GM12878 (cell line): ENCODE data around the gene COPZ1.

Experiments
- CBFB ChIP-seq: IDR thresholded peaks from 2 replicates; pipeline ENCODE4 v1.6.1; 2016; ENCODE audit warnings: antibody characterized with exemption, low read depth
- CHD2 ChIP-seq: IDR thresholded peaks from 2 replicates; pipeline ENCODE4 v1.6.1; 2011; ENCODE audit warnings: low read depth, low read length, improper control_type of control experiment, borderline replicate concordance
- CREB1 ChIP-seq: IDR thresholded peaks from 2 replicates; pipeline ENCODE4 v1.6.1; 2012; ENCODE audit warnings: low read depth, mild to moderate bottlenecking, inconsistent platforms
- MEF2A ChIP-seq: IDR thresholded peaks from 2 replicates; pipeline ENCODE4 v1.6.1; 2011; ENCODE audit warnings: low read depth, mild to moderate bottlenecking, low read length, moderate library complexity; ENCODE audit not compliant: insufficient read depth
- PAX8 ChIP-seq: fragments of 450-650 bp; IDR thresholded peaks from 2 replicates; pipeline ENCODE4 v1.6.1; 2017; ENCODE audit warnings: mild to moderate bottlenecking, moderate library complexity
- POLR2A ChIP-seq: IDR thresholded peaks from 2 replicates; pipeline ENCODE4 v1.6.1; 2011; ENCODE audit warnings: low read depth, mild to moderate bottlenecking, low read length
- POU2F2 ChIP-seq: IDR thresholded peaks from 3 replicates; pipeline ENCODE4 v1.6.1; 2011; ENCODE audit warnings: low read depth, mild to moderate bottlenecking, low read length, borderline replicate concordance
- RFX5 ChIP-seq: IDR thresholded peaks from 2 replicates; pipeline ENCODE4 v1.6.1; 2011; ENCODE audit warnings: low read depth, low read length, improper control_type of control experiment
- TBL1XR1 ChIP-seq: IDR thresholded peaks from 2 replicates; pipeline ENCODE4 v1.6.1; 2012; ENCODE audit warnings: low read depth, low read length, improper control_type of control experiment
- TCF12 ChIP-seq: IDR thresholded peaks from 2 replicates; pipeline ENCODE4 v1.6.1; 2011; ENCODE audit warnings: low read depth, mild to moderate bottlenecking, low read length
- ZNF274 ChIP-seq: IDR thresholded peaks from one replicate; pipeline ENCODE4 v1.8.0; 2011; ENCODE audit not compliant: insufficient read length, insufficient read depth
- TF ChIP-seq, protein P1 (sequence below), 3 experiments: IDR thresholded peaks in 2 of 3; conservative IDR thresholded peaks in 1 of 3; 2 replicates each; pipeline ENCODE4 v1.5.1; 2011; ENCODE audit warnings: low read depth in 3 of 3, low read length in 3 of 3, mild to moderate bottlenecking in 3 of 3, control low read depth in 2 of 3, moderate library complexity in 2 of 3, inconsistent platforms in 1 of 3, mixed read lengths in 1 of 3; ENCODE audit not compliant: control insufficient read depth in 2 of 3, insufficient read depth in 1 of 3; ENCODE audit errors: extremely low read depth in 1 of 3
- TF ChIP-seq, protein P2 (sequence below): IDR thresholded peaks from 2 replicates; pipeline ENCODE4 v1.6.1; 2011; ENCODE audit warnings: mild to moderate bottlenecking, low read depth, low read length, moderate library complexity; ENCODE audit not compliant: insufficient replicate concordance
- TF ChIP-seq, protein P3 (sequence below): IDR thresholded peaks from 2 replicates; pipeline ENCODE4 v1.6.1; 2012; ENCODE audit warnings: low read depth, low read length, improper control_type of control experiment

DNA sequence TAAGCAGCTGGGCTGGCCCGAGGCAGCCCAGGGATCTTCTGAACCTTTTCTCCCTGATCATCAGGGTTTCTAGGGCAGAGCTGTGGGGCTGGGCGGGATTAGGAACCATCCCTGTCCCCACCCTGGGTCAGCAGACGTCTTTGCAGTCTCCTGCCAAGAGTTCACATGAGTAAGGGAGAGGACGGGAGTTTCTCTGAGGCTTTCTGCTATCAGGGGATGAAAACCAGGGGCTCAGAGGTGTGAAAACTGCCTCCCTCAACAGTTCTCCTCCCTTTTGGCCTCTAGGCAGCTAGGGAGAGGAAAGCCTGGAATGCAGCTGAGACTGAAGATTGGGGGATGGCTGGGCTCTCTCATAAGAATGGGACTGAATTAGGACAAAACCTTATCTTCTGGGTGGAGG is 51.7 kb downstream of the COPZ1 start:
- TF ChIP-seq, protein P1, sequence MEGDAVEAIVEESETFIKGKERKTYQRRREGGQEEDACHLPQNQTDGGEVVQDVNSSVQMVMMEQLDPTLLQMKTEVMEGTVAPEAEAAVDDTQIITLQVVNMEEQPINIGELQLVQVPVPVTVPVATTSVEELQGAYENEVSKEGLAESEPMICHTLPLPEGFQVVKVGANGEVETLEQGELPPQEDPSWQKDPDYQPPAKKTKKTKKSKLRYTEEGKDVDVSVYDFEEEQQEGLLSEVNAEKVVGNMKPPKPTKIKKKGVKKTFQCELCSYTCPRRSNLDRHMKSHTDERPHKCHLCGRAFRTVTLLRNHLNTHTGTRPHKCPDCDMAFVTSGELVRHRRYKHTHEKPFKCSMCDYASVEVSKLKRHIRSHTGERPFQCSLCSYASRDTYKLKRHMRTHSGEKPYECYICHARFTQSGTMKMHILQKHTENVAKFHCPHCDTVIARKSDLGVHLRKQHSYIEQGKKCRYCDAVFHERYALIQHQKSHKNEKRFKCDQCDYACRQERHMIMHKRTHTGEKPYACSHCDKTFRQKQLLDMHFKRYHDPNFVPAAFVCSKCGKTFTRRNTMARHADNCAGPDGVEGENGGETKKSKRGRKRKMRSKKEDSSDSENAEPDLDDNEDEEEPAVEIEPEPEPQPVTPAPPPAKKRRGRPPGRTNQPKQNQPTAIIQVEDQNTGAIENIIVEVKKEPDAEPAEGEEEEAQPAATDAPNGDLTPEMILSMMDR (IDR thresholded peaks at IDR 0.05 in 2 of 3, conservative IDR thresholded peaks at IDR 0.05 in 1 of 3; ENCODE audit: control insufficient read depth in 2 of 3, extremely low read depth in 1 of 3, insufficient read depth in 1 of 3, low read depth in 3 of 3, low read length in 3 of 3) = no peak
- TF ChIP-seq ZNF274 = no peak
- no peak for TF ChIP-seq MEF2A
- TF ChIP-seq TCF12 = no peak
- no peak for TF ChIP-seq PAX8
- TF ChIP-seq RFX5 = no peak
- TF ChIP-seq POLR2A = no peak
- no peak for TF ChIP-seq TBL1XR1
- TF ChIP-seq CHD2 = no peak
- no peak for TF ChIP-seq CREB1
- TF ChIP-seq, protein P2, sequence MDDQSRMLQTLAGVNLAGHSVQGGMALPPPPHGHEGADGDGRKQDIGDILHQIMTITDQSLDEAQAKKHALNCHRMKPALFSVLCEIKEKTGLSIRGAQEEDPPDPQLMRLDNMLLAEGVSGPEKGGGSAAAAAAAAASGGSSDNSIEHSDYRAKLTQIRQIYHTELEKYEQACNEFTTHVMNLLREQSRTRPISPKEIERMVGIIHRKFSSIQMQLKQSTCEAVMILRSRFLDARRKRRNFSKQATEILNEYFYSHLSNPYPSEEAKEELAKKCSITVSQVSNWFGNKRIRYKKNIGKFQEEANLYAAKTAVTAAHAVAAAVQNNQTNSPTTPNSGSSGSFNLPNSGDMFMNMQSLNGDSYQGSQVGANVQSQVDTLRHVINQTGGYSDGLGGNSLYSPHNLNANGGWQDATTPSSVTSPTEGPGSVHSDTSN = no peak
- TF ChIP-seq, protein P3, sequence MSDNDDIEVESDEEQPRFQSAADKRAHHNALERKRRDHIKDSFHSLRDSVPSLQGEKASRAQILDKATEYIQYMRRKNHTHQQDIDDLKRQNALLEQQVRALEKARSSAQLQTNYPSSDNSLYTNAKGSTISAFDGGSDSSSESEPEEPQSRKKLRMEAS = no peak
- TF ChIP-seq CBFB = no peak
- TF ChIP-seq POU2F2 = no peak
